Muscle of leg (tissue), 9 donors: ENCODE measurements around the gene TRIM69. TPM values are rescaled to one million over a fixed set of nuclear protein-coding genes. Genes with fewer than 3 reads are reported as not detected.

Source experiments
- polyA plus RNA-seq, 8 donors: library from polyadenylated mRNA; unstranded; fragments of 120-200 nt; gene quantifications; one replicate each; pipeline versions ENCODE4 v1.2.1 to v1.2.3, GENCODE V29; 2013; ENCODE audit warnings: inconsistent platforms in 1 of 8, low replicate concordance in 1 of 8; ENCODE audit not compliant: insufficient read length in 8 of 8, insufficient read depth in 1 of 8
- total RNA-seq: library from RNA; stranded (reverse); fragments of 120-200 nt; gene quantifications from one replicate; pipeline ENCODE4 v1.2.4, GENCODE V29; 2013

The TRIM69 gene
- total and polyA plus RNA-seq, 9 donors: 14.6 to 28.2 (median 22.6) TPM

Other genes with a start within 250 kb of the TRIM69 start
- gene EIF3J, start 199.4 kb upstream of the TRIM69 start, total RNA-seq: 38.6 TPM
- 100 to 1,000 TPM in 1 of 8 donors, 10 to 100 TPM in 7; 67.8 to 101 (median 94.6) TPM for gene EIF3J, start 199.4 kb upstream of the TRIM69 start, polyA plus RNA-seq
- 40.1 TPM for gene SPG11, start 72.9 kb upstream of the TRIM69 start, total RNA-seq
- 10 to 100 TPM; 28.5 to 48.2 (median 37.8) TPM for gene SPG11, start 72.9 kb upstream of the TRIM69 start, polyA plus RNA-seq
- gene PATL2, start 25.2 kb upstream of the TRIM69 start, total RNA-seq: 0.66 TPM
- gene PATL2, start 25.2 kb upstream of the TRIM69 start, polyA plus RNA-seq: 1 to 10 TPM in 2 of 8 donors, under 1 TPM in 6; 0.58 to 1.2 (median 0.93) TPM
- 834 TPM for gene B2M, start 25.0 kb upstream of the TRIM69 start, total RNA-seq
- 100 to 1,000 TPM; 469 to 791 (median 629) TPM for gene B2M, start 25.0 kb upstream of the TRIM69 start, polyA plus RNA-seq
- gene TERB2, start 220.2 kb downstream of the TRIM69 start, total RNA-seq: not detected
- gene TERB2, start 220.2 kb downstream of the TRIM69 start, polyA plus RNA-seq: under 1 TPM in 1 of 8 donors, not detected in 7; 0.21 TPM